K562 (cell line): Measurements from ENCODE around the gene PMP22. TPM values are rescaled to one million over a fixed set of nuclear protein-coding genes. Genes with fewer than 3 reads are reported as not detected.

Experiments used
- ATAC-seq: fragments of 200-7000 bp; cut with Tn5 transposase; 3 replicates; pipeline ENCODE4 v1.9.1; 2020; ENCODE audit warnings: moderate library complexity
- BruUV-seq: library from RNA; stranded (reverse); fragments of 400-500 nt; replicated peaks from 2 replicates; lab custom pipeline; 2021; lab: Mats Ljungman, UMichigan
- CTCF ChIA-PET: fragments of 300-600 bp; formaldehyde crosslinking; extraction: SDS; loops from one replicate; lab custom pipeline; 2021; ENCODE audit warnings: low intra/inter-chr PET ratio; lab: Yijun Ruan, JAX
- POLR2A ChIA-PET: fragments of 300-600, 350-650 bp; sonication (Branson Sonifier 250); formaldehyde crosslinking; extraction: SDS; loops from one replicate; lab custom pipeline; 2021; ENCODE audit warnings: antibody characterized with exemption, inconsistent platforms; lab: Yijun Ruan, JAX
- DNase-seq, 4 experiments: peaks; one replicate each; pipeline versions ENCODE4 v3.0.0 to v3.0.0-alpha.2; 2011 to 2018; ENCODE audit warnings: low spot score in 3 of 4, mixed read lengths in 3 of 4; ENCODE audit errors: extremely low read depth in 1 of 4
- FAIRE-seq: peaks from 2 replicates; lab custom pipeline; 2011; peaks lifted over from hg19 to GRCh38; lab: Jason Lieb, UNC
- H2AFZ ChIP-seq: 2 replicates; pipeline ENCODE4 v1.6.0; 2011; ENCODE audit warnings: low read depth, low read length, control low read depth, inconsistent platforms
- H3K27ac ChIP-seq: fragments of 200-600 bp; 3 replicates; pipeline ENCODE4 v1.8.0; 2011; ENCODE audit warnings: low read depth, mild to moderate bottlenecking, control low read depth, inconsistent platforms, low read length, moderate library complexity, mixed read lengths; ENCODE audit errors: extremely low read depth
- H3K27me3 ChIP-seq, 2 experiments: fragments of 300-600 bp in 1 of 2; 2 replicates in 1 of 2; 3 replicates in 1 of 2; pipeline versions ENCODE4 v1.6.0 to v1.8.0; 2011; ENCODE audit warnings: inconsistent platforms in 2 of 2, low read length in 2 of 2, mild to moderate bottlenecking in 1 of 2, mixed read lengths in 1 of 2, moderate library complexity in 1 of 2; ENCODE audit not compliant: control insufficient read depth in 2 of 2, insufficient read depth in 2 of 2
- H3K36me3 ChIP-seq: fragments of 300-600 bp; 3 replicates; pipeline ENCODE4 v1.8.0; 2011; ENCODE audit warnings: mild to moderate bottlenecking, low read length, inconsistent platforms; ENCODE audit not compliant: control insufficient read depth, insufficient read depth
- H3K4me1 ChIP-seq, 2 experiments: fragments of 200-600 bp in 1 of 2; replicated peaks in 1 of 2; 2 replicates in 1 of 2; 3 replicates in 1 of 2; pipeline versions ENCODE4 v1.5.1 to v1.8.0; 2011; ENCODE audit warnings: inconsistent platforms in 2 of 2, low read length in 2 of 2, mild to moderate bottlenecking in 1 of 2, mixed read lengths in 1 of 2, moderate library complexity in 1 of 2; ENCODE audit not compliant: control insufficient read depth in 2 of 2, insufficient read depth in 2 of 2
- H3K4me2 ChIP-seq: 2 replicates; pipeline ENCODE4 v1.6.1; 2011; ENCODE audit warnings: low read length, control low read depth, inconsistent platforms, mixed read lengths; ENCODE audit not compliant: insufficient read depth
- H3K4me3 ChIP-seq: fragments of 200-600 bp; sonication (generic), shearing (Covaris generic); 2 replicates; pipeline ENCODE4 v1.5.1; 2016; ENCODE audit warnings: control low read depth, inconsistent platforms
- H3K79me2 ChIP-seq: fragments of 200-600 bp; 3 replicates; pipeline ENCODE4 v1.8.0; 2011; ENCODE audit warnings: low read length, inconsistent platforms; ENCODE audit not compliant: control insufficient read depth, insufficient read depth
- H3K9ac ChIP-seq, 2 experiments: 2 replicates each; pipeline versions ENCODE4 v1.6.0 to v1.6.1; 2011; ENCODE audit warnings: low read depth in 2 of 2, low read length in 2 of 2, control low read depth in 1 of 2, inconsistent platforms in 1 of 2, mild to moderate bottlenecking in 1 of 2, mixed read lengths in 1 of 2; ENCODE audit not compliant: insufficient read depth in 1 of 2
- H3K9me1 ChIP-seq: one replicate; pipeline ENCODE4 v1.6.0; 2011; ENCODE audit warnings: inconsistent platforms, mild to moderate bottlenecking, low read length, moderate library complexity; ENCODE audit not compliant: control insufficient read depth, insufficient read depth
- H3K9me3 ChIP-seq: replicated peaks from 2 replicates; pipeline ENCODE4 v1.5.1; 2011; ENCODE audit warnings: low read depth, low read length, inconsistent platforms; ENCODE audit not compliant: control insufficient read depth, insufficient read depth
- H4K20me1 ChIP-seq: replicated peaks from 2 replicates; pipeline ENCODE4 v1.6.1; 2011; ENCODE audit warnings: low read length, inconsistent platforms, mixed read lengths; ENCODE audit not compliant: control insufficient read depth, insufficient read depth
- ARNT ChIP-seq, 2 experiments: fragments of 450-650 bp; IDR thresholded peaks; 2 replicates each; pipeline ENCODE4 v1.6.1; 2016; ENCODE audit warnings: mild to moderate bottlenecking in 1 of 2
- MCM3 ChIP-seq: fragments of 450-650 bp; IDR thresholded peaks from 2 replicates; pipeline ENCODE4 v1.6.1; 2016
- MTA3 ChIP-seq: fragments of 450-650 bp; formaldehyde crosslinking; IDR thresholded peaks from 2 replicates; pipeline ENCODE4 v1.6.1; 2017; ENCODE audit warnings: mild to moderate bottlenecking, borderline replicate concordance
- MYC ChIP-seq, 2 experiments: fragments of 250-450 bp in 1 of 2; sonication (Bioruptor Pico) in 1 of 2; IDR thresholded peaks; 2 replicates each; pipeline versions ENCODE4 v1.5.1 to v1.6.1; 2012 to 2021; ENCODE audit warnings: low read depth in 2 of 2, borderline replicate concordance in 1 of 2, improper control_type of control experiment in 1 of 2, low read length in 1 of 2, mild to moderate bottlenecking in 1 of 2, moderate library complexity in 1 of 2
- NCOA4 ChIP-seq: fragments of 450-650 bp; IDR thresholded peaks from 2 replicates; pipeline ENCODE4 v1.6.1; 2018; ENCODE audit warnings: mild to moderate bottlenecking; ENCODE audit not compliant: partially characterized antibody
- RBM34 ChIP-seq: fragments of 200-400 bp; formaldehyde crosslinking; IDR thresholded peaks from 2 replicates; pipeline ENCODE4 v1.6.1; 2018; ENCODE audit warnings: low read length, borderline replicate concordance; ENCODE audit not compliant: insufficient read depth
- SNIP1 ChIP-seq: fragments of 450-650 bp; IDR thresholded peaks from 2 replicates; pipeline ENCODE4 v1.7.1; 2017; ENCODE audit warnings: low read depth, mild to moderate bottlenecking
- SOX6 ChIP-seq: fragments of 450-650 bp; IDR thresholded peaks from 2 replicates; pipeline ENCODE4 v1.6.1; 2014; ENCODE audit warnings: mild to moderate bottlenecking
- STAT5B ChIP-seq: fragments of 250-450 bp; sonication (Bioruptor Pico); IDR thresholded peaks from 2 replicates; pipeline ENCODE4 v1.8.0; 2021; ENCODE audit warnings: mild to moderate bottlenecking, inconsistent platforms
- TRIM25 ChIP-seq: fragments of 450-650 bp; IDR thresholded peaks from 2 replicates; pipeline ENCODE4 v1.7.0; 2016; ENCODE audit warnings: borderline replicate concordance
- ZSCAN29 ChIP-seq: fragments of 450-650 bp; IDR thresholded peaks from 2 replicates; pipeline ENCODE4 v1.6.1; 2017
- WGBS: fragments of 100-300 bp; shearing (Covaris generic); methylation state at CpG from one replicate; pipeline ENCODE4 v1.1.6; 2016; ENCODE audit warnings: low coverage, mixed read lengths; ENCODE audit not compliant: insufficient coverage; ENCODE audit errors: missing lambda C conversion rate; 5-methylcytosine and 5-hydroxymethylcytosine counted together
- in situ Hi-C: fragments of 300-500 bp; cut with MboI; formaldehyde crosslinking; loops from 4 replicates; pipeline ENCODE4 v1.15.0; 2018; ENCODE audit warnings: inconsistent platforms, mixed read lengths
- intact Hi-C: fragments of 100-400 bp; cut with micrococcal nuclease; formaldehyde crosslinking; loops from 2 replicates; pipeline ENCODE4 v1.14.2; 2022
- polyA plus RNA-seq, 8 experiments: library from polyadenylated mRNA; depleted of rRNA in 4 of 8; stranded (reverse) in 5 of 8; unstranded in 3 of 8; fragments of >200 nt; fragmentation: Nextera tagmentation in 2 of 8; fragmentation: Illumina TruSeq in 1 of 8; extraction: Ambion mirVana in 2 of 8; extraction: Trizol in 1 of 8; gene quantifications; 2 replicates each; pipeline versions ENCODE4 v1.2.1 to v1.2.3, GENCODE V29; 2011 to 2014; ENCODE audit warnings: inconsistent platforms in 1 of 8, missing spikeins in 1 of 8
- total RNA-seq, 7 experiments: library from RNA; depleted of rRNA in 6 of 7; stranded (reverse); fragments of >200 nt in 6 of 7; fragmentation: Illumina TruSeq in 2 of 7; extraction: Trizol in 2 of 7; gene quantifications; 2 replicates each; pipeline versions ENCODE4 v1.2.1 to v1.2.3, GENCODE V29; 2011 to 2021; ENCODE audit warnings: low replicate concordance in 1 of 7

The PMP22 gene
- total and polyA plus RNA-seq, 9 of the 15 experiments (the other 6 are each of a cell fraction or from before 2014, with no cell fraction given): 12.6 to 62.3 (median 25.8) TPM

- H3K27me3 ChIP-seq: peaks cover 0 to 8% of the 10 kb centered on the region in 2 experiments; a peak in 2 of 5 replicates
- intact Hi-C loops: no loop called here
- no peak for FAIRE-seq
- no peaks in the 10 kb centered on the region for H4K20me1 ChIP-seq
- CTCF ChIA-PET: no interaction called here
- H3K27ac ChIP-seq: no peak overlapping the region
- in situ Hi-C loops: loop anchor here (25.0 kb wide), 1 partner anchor 691 kb away; no protein-coding TSS in a partner anchor
- no peak for ATAC-seq
- H3K36me3 ChIP-seq: no peaks in the 10 kb centered on the region
- POLR2A ChIA-PET: interaction anchor here (0.6 to 0.9 kb wide), 2 partner anchors 9 to 1904 kb away, joined by 3 read pairs; no protein-coding TSS in a partner anchor
- no peak overlapping the region for H2AFZ ChIP-seq
- no TSS peak for BruUV-seq
- WGBS: 54% methylated on average over 6 of the region's 6 CpGs
- TF ChIP-seq NCOA4 (no peak), STAT5B (CRISPR knock-in tag) (no peak), TRIM25 (no peak), SNIP1 (no peak), ZSCAN29 (no peak), MTA3 (no peak), MCM3 (no peak), SOX6 (no peak), ARNT (IDR thresholded peaks at IDR 0.05) (no peak), MYC (IDR thresholded peaks at IDR 0.05; ENCODE audit: low read depth, low read length) (no peak), MYC (CRISPR knock-in tag; IDR thresholded peaks at IDR 0.05; ENCODE audit: borderline replicate concordance, low read depth) (no peak), RBM34 (no peak)
- DNase-seq: no peak
- no peaks in the 10 kb centered on the region for H3K9me1 ChIP-seq
- H3K4me2 ChIP-seq: no peak overlapping the region
- no peak overlapping the region for H3K9ac ChIP-seq
- H3K79me2 ChIP-seq: no peaks in the 10 kb centered on the region
- peaks cover 0 to 7% of the 10 kb centered on the region in 2 experiments; a peak in 3 of 5 replicates for H3K4me1 ChIP-seq
- no peaks in the 10 kb centered on the region for H3K9me3 ChIP-seq
- no peak overlapping the region for H3K4me3 ChIP-seq
These were observed 6.6 kb upstream of the PMP22 start for GRCh38 chr17:15271741-15272140.
